GM21717 (cell line): ENCODE data around the gene ZNF777.
"Not testable (repeated sequence)": the region's sequence is repeated elsewhere in the genome, so short reads cannot be mapped to it uniquely, and the experiment has no call there.

Experiments used
- ATAC-seq: cut with Tn5 transposase; IDR thresholded peaks from one replicate; pipeline ENCODE4 v1.9.1; 2021; ENCODE audit warnings: mild to moderate bottlenecking, moderate library complexity; ENCODE audit not compliant: unreplicated experiment

Gene ZNF777

DNA sequence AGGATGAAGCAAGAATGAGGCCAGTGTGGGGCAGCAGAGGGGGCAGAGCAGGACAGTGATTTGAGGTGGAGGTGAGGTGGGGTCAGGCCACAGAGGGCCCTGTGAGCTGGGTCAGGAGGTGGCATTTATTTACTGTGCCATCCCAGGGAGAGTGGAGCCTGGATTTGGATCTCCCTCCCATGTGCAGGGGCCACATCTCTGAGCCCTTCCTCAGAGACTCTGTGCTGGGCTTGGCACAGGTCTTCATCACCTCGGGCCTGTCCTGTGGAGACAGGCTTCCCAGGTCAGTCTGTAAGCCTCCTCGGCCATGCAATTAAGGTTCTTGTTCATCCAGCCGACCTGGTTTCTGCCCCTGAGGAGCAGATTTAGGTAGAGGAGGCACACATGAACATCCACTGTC is 40.9 kb downstream of the ZNF777 start:
- ATAC-seq = no peak

DNA sequence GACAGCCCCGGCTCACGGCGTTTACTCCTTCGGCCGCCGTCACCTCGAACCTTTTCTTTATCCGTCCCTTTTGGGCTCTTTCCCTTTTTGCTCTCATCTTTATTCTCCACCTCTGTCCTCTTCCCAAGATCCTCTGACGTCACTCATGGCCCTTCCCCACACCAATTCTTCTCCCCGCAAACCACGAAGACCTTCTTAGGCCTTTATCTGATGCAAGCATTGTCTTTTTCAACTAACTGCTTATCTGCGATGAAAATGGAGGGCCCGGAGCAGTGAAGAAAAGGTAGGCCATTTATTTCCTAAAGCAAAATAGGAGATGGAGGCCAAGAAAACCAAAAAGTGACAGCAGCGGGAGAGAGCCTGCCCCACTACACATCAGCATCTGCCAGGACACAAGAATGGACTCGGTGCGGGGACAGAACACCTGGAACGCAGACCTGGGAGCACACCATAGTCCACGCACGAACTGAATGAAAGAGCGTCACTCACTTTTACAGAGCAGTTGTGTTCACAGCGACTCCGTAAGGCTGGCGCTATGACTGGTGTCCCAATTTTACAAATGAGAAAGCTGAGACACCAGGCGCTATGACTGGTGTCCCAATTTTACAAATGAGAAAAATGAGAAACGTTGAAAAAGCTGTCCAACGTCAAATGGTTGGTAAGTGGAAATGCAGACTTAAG is 45.3 kb downstream of the ZNF777 start:
- ATAC-seq = no peak

DNA sequence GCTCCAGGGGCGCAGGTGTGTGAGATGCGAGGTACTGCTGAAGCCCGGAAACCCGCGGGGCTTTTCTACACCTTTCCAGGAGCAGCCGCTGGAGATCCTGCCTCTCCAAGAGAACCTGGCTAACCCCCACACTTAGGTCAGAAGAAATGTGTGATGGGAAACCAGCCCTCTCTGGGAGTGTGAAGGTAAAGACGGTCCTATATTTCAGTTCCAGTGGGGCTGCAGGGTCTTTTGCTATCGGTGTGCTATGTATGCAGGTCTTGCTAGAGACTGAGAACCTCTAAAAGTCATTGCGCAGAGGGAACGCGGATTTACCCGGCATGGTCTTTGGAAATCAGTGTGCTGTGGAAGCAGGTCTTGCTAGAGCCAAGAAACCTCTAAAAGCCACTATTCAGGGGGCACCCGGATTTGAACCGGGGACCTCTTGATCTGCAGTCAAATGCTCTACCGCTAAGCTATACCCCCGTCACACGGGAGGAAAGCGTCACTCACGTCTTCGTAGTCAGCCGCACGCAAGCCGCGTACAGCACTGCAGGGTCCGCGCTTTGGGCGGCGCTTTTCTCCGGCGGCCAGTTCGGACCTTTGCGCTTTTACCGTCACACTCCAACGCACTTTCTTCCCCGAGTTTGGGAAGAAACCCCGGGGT is 46.0 kb downstream of the ZNF777 start:
- no peak for ATAC-seq

DNA sequence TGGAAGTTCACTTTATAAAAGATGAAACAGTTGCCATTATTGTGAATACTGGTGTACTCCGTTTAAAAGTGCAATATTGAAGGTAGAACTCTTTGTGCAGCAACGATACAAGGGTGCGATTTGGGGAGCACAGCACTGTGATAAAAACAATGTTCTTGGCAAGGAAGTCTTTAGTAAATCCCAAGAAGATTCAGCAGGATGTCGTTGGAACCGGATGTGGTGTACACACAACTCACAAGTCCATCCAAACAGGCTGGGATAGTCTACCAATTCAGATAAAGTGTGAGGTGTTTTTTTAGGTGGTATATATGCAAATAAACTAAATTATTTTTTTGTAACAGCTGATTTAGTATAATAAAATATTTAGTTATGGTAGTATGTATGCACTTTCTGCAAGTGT is 46.7 kb downstream of the ZNF777 start:
- no peak for ATAC-seq

DNA sequence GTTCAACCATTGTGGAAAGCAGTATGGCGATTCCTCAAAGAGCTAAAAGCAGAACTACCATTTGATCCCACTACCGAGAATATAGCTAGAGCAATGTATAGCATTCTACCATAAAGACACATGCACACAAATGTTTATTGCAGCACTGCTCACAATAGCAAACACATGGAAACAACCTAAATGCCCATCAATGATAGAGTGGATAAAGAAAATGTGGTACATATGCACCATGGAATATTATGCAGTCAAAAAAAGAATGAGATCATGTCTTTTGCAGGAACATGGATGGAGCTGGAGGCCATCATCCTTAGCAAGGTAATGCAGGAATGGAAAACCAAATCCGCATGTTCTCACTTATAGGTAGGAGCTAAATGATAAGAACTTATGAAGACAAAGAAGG is 47.8 kb downstream of the ZNF777 start:
- ATAC-seq = not testable (repeated sequence)

DNA sequence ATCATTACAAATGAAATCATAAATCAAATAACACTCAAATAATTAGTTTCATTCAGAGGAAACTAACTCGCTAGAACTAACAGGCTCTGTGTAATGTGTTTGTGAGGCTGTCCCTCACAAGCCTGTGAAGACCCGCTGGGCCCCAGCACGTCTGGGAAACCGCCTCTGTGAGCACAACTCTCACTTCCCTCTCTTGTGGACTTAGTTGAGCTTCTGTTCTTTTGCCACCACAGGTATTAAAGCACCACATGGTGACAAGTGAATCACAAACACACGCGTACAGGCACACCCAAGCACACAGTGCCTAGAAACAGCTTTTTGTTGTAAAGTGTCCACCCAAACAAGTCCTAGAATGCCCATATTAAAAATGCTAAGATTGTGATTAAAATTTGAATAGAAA is 51.0 kb downstream of the ZNF777 start:
- peak; percentile 75 for ATAC-seq

DNA sequence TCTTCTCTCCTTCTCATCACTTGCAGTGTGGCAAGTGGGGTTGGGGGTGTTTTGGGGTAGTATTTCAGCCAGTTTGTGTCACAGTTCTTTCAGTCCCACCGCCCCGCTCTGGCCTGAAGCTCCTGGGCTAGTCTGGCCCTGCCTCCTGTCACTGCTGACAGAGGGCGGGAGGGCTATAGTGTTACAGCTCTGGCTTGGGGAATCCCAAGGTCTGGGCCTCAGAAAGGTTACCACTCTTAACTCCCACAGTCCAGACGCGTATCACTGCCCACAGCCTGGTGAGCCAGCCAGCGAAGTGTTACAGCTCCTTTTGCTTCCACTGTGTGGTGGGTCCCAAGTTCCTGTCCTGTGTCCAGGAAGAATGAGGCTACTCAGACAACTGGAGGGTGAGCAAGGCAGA is 56.0 kb downstream of the ZNF777 start:
- no peak for ATAC-seq

DNA sequence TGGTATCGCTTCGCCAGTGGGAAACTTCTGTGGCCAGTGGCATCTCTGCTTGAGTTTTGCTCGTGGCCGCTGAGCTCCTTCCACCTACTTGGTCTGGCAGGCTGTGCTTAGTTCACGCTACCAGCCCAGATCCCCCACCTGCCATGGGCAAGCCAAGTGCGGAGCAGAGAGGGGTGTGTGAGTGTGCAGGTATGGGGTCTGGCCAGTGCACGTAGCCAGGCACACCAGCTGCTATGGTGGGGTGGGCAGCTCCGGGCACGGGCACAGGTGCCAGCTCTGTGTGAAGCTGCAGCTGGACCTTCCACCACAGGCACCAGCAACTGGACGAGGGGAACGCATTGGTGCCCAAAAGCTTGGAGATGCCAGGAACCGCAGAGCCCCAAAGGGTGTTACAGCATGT is 56.5 kb downstream of the ZNF777 start:
- no peak for ATAC-seq

DNA sequence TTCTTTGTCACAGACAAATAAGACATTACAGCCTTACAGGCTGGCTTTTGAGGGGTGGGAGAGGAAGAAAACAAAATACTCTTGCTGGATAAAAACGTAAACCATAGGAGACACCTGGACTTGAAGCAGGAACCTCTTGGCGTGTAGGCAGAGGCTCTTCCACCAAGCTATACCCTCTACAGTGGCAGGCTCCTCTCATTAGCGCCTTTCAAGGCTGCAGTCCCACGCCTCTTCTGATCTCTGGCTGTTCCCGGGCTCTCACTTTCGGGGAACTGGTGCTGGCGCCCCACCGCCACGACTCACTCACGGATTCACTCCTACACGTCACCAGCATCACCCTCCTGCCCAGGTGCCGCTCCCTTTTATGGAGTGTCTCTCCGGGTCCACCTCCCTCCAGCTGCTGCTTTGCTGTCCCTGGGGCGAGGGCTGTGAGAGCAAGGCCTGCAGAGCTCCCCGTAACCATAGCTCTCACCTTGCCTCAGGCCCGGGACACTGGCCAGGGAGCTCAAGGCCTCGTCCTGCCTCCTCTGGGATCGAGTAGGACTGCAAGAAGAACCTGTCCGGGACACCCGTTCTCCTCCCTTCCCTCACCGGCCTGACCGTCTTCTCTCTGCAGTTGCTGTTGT is 62.6 kb downstream of the ZNF777 start:
- no peak for ATAC-seq

DNA sequence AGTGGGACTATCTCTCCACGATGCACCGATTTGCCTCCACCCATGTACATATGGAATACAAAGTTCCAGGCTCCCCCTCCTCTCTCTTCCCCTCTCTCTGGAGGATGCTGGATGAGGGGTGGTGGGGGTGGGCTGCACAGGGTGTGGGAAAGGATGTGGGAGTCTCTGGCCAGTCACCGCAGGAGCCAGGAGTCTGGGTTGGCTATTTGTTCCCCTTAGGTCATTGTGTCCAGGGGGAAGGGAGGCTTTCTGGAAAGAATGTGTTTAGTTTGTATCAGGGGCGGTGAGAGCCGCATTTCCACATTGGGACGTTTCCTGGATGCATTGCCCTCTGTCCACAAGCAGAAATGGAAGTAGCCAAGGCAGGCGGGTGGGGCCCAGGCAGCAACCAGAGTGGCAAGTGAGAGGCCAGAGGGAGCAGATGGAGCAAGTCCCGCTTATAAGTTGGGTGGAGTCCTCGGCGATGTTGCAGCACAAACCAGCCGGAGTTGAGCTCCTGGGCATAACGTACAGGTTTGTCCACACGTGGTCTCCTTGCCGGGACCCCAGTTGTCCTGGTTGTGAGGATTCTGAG is 63.3 kb downstream of the ZNF777 start:
- ATAC-seq = no peak

DNA sequence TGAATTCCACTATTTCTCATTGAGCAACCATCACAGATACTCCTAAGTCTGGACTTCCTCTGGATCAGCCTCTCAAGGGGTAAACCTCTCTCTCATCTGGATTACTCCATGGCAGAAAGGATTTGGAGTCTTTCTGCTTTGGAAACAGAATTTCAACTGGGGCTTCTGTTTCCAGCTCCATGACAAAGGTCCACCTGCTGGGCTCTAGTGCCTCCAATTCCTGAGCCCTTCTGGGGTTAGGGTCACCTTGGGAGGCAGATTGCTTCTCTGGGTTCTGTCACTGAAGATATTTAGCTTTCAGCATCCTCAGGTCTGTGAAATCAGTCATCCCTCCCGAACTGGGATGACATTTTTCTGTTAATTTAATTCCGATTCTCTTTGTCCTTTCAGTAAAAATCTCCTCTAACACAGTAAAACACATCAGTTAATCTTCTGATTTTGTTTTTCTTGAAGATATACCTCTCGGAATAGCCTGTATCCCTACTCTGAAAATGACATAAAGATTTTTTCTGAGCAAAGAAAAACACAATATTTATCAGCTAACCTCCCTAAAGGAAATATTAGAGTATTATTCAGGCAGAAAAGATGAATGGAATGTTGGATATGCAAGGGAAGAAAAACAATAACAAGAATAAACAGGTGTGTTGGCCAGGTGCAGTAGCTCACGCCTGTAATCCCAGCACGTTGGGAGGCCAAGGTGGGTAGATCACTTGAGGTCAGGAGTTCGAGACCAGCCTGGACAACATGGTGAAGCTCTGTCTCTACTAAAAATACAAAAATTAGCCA is 72.1 kb downstream of the ZNF777 start:
- ATAC-seq = not testable (repeated sequence)

DNA sequence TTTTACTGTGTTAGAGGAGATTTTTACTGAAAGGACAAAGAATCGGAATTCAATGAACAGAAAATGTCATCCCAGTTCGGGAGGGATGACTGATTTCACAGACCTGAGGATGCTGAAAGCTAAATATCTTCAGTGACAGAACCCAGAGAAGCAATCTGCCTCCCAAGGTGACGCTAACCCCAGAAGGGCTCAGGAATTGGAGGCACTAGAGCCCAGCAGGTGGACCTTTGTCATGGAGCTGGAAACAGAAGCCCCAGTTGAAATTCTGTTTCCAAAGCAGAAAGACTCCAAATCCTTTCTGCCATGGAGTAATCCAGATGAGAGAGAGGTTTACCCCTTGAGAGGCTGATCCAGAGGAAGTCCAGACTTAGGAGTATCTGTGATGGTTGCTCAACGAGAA is 74.3 kb downstream of the ZNF777 start:
- ATAC-seq = not testable (repeated sequence)

DNA sequence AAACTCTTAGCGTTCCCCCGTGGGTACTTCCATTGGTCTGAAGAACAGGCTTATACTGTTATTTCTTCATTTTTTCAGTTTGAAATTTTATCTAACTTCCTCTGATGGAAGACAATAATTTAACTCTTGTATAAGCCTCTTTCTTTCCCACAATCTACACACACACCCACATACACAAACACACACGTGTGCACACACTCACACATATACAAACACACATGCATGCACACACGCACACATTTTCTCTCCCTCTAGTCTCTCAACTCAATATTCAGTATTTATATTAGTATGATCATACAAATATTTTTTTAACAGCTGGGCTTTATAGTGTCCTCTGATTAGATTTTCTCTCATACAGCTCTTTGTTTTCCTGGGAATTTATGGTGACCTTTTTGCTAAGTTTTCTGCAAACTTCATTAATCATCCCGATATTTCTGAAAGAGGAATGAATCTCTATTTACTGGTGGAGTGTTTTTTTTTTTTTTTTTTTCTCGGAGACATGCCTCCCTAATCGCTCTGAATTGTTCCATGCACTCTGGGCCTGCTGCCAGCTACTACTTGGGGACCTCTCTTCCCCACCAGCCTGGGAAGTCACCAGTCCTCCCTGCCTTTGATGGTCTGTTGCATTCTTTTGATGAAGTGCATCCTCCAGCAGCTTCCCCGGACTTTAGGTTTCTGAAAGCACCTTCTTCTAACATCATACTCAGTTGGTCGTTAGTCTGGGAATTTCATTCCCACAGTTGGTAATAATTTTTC is 75.5 kb downstream of the ZNF777 start:
- ATAC-seq = no peak
